GM12874 (cell line): ENCODE results near the gene TTLL11.

Experiments used
- CTCF ChIP-seq: IDR thresholded peaks from 2 replicates; pipeline ENCODE4 v1.5.1; 2011; ENCODE audit warnings: low read depth, mild to moderate bottlenecking, control low read depth, low read length, moderate library complexity; ENCODE audit not compliant: insufficient read depth

The TTLL11 gene

GRCh38 chr9:121822093-121823085, 270.7 kb downstream of the TTLL11 start:
- TF ChIP-seq CTCF: no peak

- no peak for TF ChIP-seq CTCF
These were observed 271.8 kb downstream of the TTLL11 start for GRCh38 chr9:121821326-121821725.

- no peak for TF ChIP-seq CTCF
These were observed 272.7 kb downstream of the TTLL11 start for GRCh38 chr9:121820286-121821005.

- no peak for TF ChIP-seq CTCF
These were observed 273.5 kb downstream of the TTLL11 start for GRCh38 chr9:121819428-121820231.

GRCh38 chr9:121818841-121819427, 274.2 kb downstream of the TTLL11 start:
- no peak for TF ChIP-seq CTCF

GRCh38 chr9:121818016-121818661, 275.0 kb downstream of the TTLL11 start:
- no peak for TF ChIP-seq CTCF
